ENCODE data around the gene TAOK1. TPM values are rescaled to one million over a fixed set of nuclear protein-coding genes. Genes with fewer than 3 reads are reported as not detected.

TAOK1 gene
- total and polyA plus RNA-seq, 2 of the 13 experiments (the other 11 are each of a cell fraction or from before 2014, with no cell fraction given), result 14.1 to 23.0 TPM

- Histone ChIP-seq H3K4me3 (replicated peaks in 1 of 3; ENCODE audit: insufficient read depth in 1 of 3, low read depth in 2 of 3, low read length in 3 of 3) (no peak overlapping the region), H3K36me3 (replicated peaks in 1 of 2; ENCODE audit: control insufficient read depth in 1 of 2, insufficient read depth in 2 of 2, low read length in 2 of 2) (peaks cover 1 to 12% of the 10 kb centered on the region in 2 experiments; a peak in 3 of 5 replicates), H3K4me2 (ENCODE audit: low read depth, low read length) (no peak overlapping the region), H3K9ac (ENCODE audit: insufficient read depth, low read depth, low read length) (no peak overlapping the region), H3K27me3 (ENCODE audit: control insufficient read depth in 1 of 2, insufficient read depth in 2 of 2, low read length in 2 of 2) (no peaks in the 10 kb centered on the region; a peak in 1 of 5 replicates), H3K79me2 (ENCODE audit: insufficient read depth, low read length) (peaks cover 82% of the 10 kb centered on the region), H3K9me3 (ENCODE audit: low read length) (no peaks in the 10 kb centered on the region), H4K20me1 (ENCODE audit: insufficient read depth, low read length) (peaks cover 49% of the 10 kb centered on the region), H2AFZ (ENCODE audit: low read length) (no peak overlapping the region), H3K27ac (ENCODE audit: extremely low read length, insufficient read depth, low read length) (no peak overlapping the region), H3K4me1 (ENCODE audit: insufficient read depth, low read length) (peaks cover 49% of the 10 kb centered on the region)
- ATAC-seq (no peak), DNase-seq (ENCODE audit: low spot score) (no peak), FAIRE-seq (no peak)
- ChIA-PET POLR2A (interaction anchor here (0.7 kb wide), 1 partner anchor 68 kb away, joined by 4 read pairs; no protein-coding TSS in a partner anchor), CTCF (ENCODE audit: low intra/inter-chr PET ratio, low total read pairs) (no interaction called here)
- in situ Hi-C loops (cut with HindIII; ENCODE audit: extremely low pct_ligation_motif_present, low pct_unique_long_range_greater_than_20kb) (no loop called here), intact Hi-C loops (cut with micrococcal nuclease; ENCODE audit: unreplicated experiment) (no loop called here)
- WGBS (ENCODE audit: low lambda C conversion rate), result 99% methylated on average over 2 of the region's 2 CpGs
- TF ChIP-seq PHB2 (IDR thresholded peaks at IDR 0.05; ENCODE audit: partially characterized antibody), result no peak
- TF ChIP-seq FOXO4 (CRISPR knock-in tag; conservative IDR thresholded peaks at IDR 0.05), result no peak
- TF ChIP-seq SSRP1 (CRISPR knock-in tag; IDR thresholded peaks at IDR 0.05), result no peak
- no peak for TF ChIP-seq HNRNPK (IDR thresholded peaks at IDR 0.05; ENCODE audit: low read depth, low read length, poor library complexity, severe bottlenecking)
- no peak for TF ChIP-seq ZC3H13 (CRISPR knock-in tag; IDR thresholded peaks at IDR 0.05)
- TF ChIP-seq ZBTB42 (CRISPR knock-in tag; IDR thresholded peaks at IDR 0.05), result no peak
- no peak for TF ChIP-seq ZNF496 (CRISPR knock-in tag; IDR thresholded peaks at IDR 0.05; ENCODE audit: insufficient replicate concordance)
- no peak for TF ChIP-seq RFX1 (IDR thresholded peaks at IDR 0.05)
- TF ChIP-seq POLR2AphosphoS2 (IDR thresholded peaks at IDR 0.05; ENCODE audit: low read depth, low read length), result no peak
- no peak for TF ChIP-seq IKZF1 (IDR thresholded peaks at IDR 0.05)
- TF ChIP-seq ARID4A (CRISPR knock-in tag; IDR thresholded peaks at IDR 0.05; ENCODE audit: borderline replicate concordance), result no peak
- no TSS peak for BruUV-seq (replicated peaks)
These were observed 5.9 kb downstream of the TAOK1 start for GRCh38 chr17:29396066-29396465.

All from HepG2 (cell line).